ENCODE results near the gene SUPV3L1.

The SUPV3L1 gene

GRCh38 chr10:69254877-69255276, 74.8 kb downstream of the SUPV3L1 start:
- no peak for DNase-seq (ENCODE audit: low read depth in 2 of 3, low spot score in 1 of 3)

Data from stimulated activated CD4-positive, alpha-beta T cell treated with anti-CD3 and anti-CD28 coated beads, Interleukin-12 subunit alpha, Interleukin-12 subunit beta, amount 100 ng/mL, for 48 hours (primary cell).